Measurements from ENCODE around the gene ADCY7. TPM values are rescaled to one million over a fixed set of nuclear protein-coding genes. Genes with fewer than 3 reads are reported as not detected.

Gene ADCY7
- total RNA-seq, 2 donors from 2014 or later: 67.5 to 97.1 TPM

DNA sequence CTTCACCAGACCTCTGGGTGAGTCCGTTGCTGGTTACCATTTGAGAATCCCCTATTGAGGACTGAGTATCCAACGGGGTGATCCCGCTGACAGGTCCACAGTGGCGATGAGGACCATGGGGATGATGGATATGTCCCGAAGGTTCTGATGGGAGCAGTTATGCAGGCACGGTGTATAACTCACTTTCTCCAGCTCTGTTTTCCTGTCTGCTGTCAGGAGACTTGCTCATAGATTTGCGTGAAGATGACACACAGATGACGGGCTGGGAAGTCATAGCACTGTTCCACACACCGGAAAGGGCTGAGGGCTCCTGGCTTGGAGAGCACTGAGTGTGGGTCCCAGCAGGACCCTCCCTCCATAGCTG, 22.2 kb upstream of the ADCY7 start:
- Mint-ChIP-seq H3K9me3 (no peaks in the 10 kb centered on the region), H3K36me3 (ENCODE audit: insufficient read depth in 2 of 2) (no peaks in the 10 kb centered on the region), H3K27ac (no peak overlapping the region), H3K4me3 (no peak overlapping the region), H3K27me3 (ENCODE audit: low read depth) (no peaks in the 10 kb centered on the region), H3K4me1 (ENCODE audit: low read depth) (peaks cover 15% of the 10 kb centered on the region)
- DNase-seq (no peak), ATAC-seq (replicated peaks in 1 of 2) (no peak)

DNA sequence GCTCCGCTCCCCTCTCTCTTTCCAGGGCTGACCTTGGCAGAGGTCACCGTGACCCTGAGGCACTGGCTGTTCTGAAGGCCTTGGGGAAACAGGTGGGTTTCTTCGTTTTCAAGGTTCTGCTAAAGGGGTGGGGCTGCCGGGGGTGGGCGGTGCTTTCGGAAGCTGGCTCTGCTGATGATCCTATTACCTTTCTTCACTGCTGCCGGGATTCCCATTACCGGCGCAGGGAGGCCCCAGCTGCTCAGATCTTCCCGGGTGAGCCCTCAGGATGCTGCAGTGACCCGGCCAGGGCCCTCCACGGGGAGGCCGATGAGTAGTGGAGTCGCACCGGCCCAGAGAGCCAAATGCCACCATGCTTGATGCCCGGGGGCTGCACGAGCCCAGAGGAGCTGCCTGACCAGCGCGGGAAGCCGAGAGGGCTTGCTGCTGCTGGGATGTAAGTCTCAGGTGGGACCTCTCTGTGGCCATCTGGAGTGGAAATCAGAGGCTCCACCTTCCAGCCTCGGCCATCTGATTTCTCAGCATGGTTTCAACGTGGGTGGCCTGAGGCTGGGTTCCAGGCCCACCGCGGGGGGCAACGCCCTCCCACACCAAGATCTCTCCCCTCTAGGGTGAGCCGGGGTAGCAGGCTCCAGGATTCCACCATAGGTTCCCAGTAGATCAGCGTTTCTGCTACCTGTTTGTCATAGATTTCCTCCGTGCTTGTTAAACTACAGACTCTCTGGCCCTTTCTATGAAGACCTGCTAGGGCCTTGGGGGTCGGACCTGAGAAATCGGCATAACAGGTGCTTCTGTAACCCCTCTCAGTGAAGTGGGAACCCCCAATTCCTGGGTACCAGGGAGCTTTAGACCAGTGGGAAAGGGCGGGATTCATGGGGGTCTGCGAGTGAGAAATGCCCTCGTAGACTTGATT, 21.6 kb upstream of the ADCY7 start:
- H3K9me3 Mint-ChIP-seq: no peaks in the 10 kb centered on the region
- DNase-seq (no peak), ATAC-seq (replicated peaks in 1 of 2) (no peak)
- H3K4me1 Mint-ChIP-seq (ENCODE audit: low read depth): peaks cover 15% of the 10 kb centered on the region
- no peaks in the 10 kb centered on the region for H3K27me3 Mint-ChIP-seq (ENCODE audit: low read depth)
- no peaks in the 10 kb centered on the region for H3K36me3 Mint-ChIP-seq (ENCODE audit: insufficient read depth in 2 of 2)
- peak overlapping the region; percentile 84 for H3K27ac Mint-ChIP-seq
- peak overlapping the region; percentile 87 for H3K4me3 Mint-ChIP-seq

DNA sequence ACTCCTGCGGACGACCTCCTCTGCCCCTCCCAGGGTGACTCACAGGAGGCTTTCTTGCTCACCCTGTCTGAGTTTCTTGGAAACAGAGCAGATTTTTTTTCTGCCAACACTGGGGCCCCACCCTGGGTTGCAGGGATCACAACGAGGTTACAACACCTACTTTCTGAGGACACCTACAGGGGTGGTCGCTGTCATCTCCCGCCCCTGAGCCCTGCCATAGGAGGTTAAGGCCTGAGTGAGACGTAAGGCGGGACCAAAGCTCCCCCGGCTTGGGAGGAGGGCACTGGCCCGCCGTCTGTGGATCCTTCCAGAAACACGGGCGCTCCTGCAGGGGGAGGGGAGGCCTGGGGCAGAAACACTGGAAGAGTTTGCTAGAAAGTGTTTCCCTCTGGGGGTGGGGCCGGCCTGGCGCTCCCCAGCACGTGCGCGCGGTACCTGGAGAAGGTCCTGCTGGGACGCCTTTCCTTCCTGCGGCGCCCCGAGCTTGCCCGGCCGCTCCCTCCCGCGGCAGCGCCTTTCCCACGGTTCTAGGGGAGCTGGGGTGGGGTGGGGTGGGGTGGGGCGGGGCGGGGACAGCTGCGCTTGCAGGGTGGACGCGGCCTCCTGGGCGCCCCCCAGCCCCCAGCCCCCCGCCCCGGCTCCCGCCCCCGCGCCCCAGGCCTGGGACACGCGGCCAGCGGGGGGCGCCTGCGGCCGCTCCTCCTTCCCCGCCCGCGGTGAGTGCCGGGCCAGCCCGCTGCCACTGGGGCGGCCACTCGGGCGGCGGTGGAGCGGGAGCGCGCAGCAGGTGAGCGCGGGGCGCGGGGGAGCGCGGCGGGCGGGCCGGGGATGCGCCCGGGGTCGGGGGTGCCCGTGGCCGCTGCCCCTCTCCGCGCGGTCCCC, 20.7 kb upstream of the ADCY7 start:
- Mint-ChIP-seq H3K4me1 (ENCODE audit: low read depth) (peaks cover 15% of the 10 kb centered on the region), H3K9me3 (no peaks in the 10 kb centered on the region), H3K4me3 (peak overlapping the region; percentile 87), H3K27me3 (ENCODE audit: low read depth) (no peaks in the 10 kb centered on the region), H3K27ac (peak overlapping the region; percentile 84), H3K36me3 (ENCODE audit: insufficient read depth in 2 of 2) (no peaks in the 10 kb centered on the region)
- peak; percentile 85 to 87 for ATAC-seq (replicated peaks in 1 of 2)
- peak; percentile 78 to 80 for DNase-seq

DNA sequence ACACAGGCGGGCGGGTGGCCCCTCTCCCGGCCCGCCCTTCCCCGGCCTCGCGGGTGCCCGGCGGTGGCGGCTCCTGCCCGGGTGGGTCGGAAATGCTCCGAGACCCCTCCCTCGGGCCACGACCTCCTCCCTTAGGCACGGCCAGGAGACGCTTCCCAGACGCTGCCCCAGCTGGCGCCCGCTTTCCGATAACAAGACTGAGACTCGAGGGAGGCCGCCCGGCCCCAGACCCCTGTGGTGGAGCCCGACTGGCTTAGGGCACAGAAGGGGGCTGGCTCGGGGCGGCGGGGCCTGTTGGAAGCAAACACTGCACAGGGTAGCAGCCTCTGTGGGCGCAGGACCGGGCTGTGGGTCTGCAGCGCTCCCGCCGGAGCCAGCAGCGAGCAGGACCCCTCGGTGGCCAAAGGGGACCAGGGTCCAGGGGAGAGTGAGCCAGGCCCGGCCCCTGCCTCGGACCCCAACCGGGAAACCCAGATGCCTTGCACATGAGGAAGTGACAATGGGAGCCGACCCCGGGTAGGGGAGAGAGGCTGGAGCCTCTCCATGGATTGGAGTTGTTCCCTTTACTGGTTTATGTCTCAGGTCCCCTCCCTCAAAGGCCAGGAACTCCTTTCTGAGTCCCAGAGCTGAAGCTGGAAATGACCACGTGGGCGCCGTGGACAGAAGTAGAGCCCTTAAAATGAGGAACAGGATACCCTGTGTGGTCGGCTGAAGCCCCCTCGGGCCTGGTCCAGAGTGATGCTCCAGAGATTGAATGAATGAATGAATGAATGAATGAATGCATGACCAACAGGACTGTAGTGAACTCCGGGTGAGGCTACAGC, 19.8 kb upstream of the ADCY7 start:
- Mint-ChIP-seq H3K36me3 (ENCODE audit: insufficient read depth in 2 of 2) (no peaks in the 10 kb centered on the region), H3K27ac (peak overlapping the region; percentile 65), H3K9me3 (no peaks in the 10 kb centered on the region), H3K4me3 (peak overlapping the region; percentile 84 to 87), H3K27me3 (ENCODE audit: low read depth) (no peaks in the 10 kb centered on the region), H3K4me1 (ENCODE audit: low read depth) (peaks cover 15% of the 10 kb centered on the region)
- DNase-seq (peak; percentile 34 to 40), ATAC-seq (replicated peaks in 1 of 2) (peak; percentile 8 to 18)

DNA sequence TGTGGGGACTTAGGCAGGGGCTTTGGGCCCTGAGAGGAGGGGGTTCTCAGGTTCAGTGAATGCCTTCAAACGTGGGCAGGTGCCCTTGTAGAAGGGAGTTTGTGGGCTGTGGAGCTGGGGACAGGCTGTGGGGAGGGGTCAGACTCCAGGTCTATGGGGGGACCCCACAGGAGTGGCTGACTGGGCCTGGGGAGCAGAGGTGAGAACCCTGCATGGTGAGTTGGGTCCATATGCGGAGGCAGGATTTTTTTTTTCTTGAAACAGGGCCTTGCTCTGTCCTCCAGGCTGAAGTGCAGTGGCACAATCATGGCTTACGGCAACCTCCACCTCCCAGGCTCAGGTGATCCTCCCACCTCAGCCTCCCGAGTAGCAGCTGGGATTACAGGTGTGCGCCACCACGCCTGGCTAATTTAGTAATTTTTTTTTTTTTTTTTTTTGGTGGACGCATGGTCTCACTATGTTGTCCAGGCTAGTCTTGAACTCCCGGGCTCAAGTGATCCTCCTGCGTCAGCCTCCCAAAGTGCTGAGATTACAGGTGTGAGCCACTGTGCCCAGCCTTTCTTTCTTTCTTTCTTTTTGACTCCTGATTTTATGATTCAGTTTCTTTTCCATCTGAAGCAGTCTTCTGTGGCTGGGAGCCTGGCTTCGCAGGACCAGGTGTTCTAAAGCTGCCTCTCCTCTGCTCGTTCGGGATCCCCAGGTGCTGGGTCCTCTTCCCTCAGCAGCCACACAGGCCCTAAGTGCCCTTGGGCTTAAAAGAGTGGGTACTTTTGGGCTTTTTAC, 19.0 kb upstream of the ADCY7 start:
- Mint-ChIP-seq H3K4me1 (ENCODE audit: low read depth) (peaks cover 15% of the 10 kb centered on the region), H3K4me3 (peak overlapping the region; percentile 84 to 87), H3K27ac (peak overlapping the region; percentile 91), H3K9me3 (no peaks in the 10 kb centered on the region), H3K27me3 (ENCODE audit: low read depth) (no peaks in the 10 kb centered on the region), H3K36me3 (ENCODE audit: insufficient read depth in 2 of 2) (no peaks in the 10 kb centered on the region)
- DNase-seq: no peak
- no peak for ATAC-seq (replicated peaks in 1 of 2)

DNA sequence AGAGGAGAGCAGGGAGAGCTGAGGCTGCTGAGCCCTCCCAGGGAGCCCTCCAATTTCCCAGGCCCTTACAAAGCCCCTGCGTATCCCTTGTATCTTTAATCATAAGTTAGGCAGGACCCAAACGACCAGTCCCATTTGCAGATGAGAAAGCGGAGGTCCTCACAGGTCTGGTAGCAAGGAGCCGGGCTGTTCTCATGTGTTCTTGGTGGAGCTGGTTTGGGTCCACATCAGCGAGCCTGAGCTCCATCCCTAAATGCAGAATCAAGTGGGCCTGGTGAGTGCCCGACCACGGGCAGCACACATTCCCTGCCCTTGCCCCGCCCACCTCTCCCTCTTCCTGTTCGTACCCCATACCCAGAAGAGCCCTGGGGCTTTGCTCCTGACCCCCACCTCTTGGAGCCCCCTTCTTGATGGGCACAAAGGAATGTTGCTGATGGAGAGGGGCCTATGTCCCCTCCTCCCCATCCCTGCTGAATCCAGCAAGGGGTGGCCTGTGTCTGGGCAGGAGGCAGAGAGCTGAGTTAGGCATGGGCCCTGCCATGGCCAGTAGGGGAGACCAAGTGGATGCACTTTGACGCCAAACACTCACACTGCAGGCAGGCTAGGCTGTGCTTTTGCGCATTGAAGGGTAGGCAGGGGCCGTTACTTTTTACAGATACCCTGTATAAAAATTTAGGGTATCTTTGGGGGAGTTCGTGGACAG, 18.3 kb upstream of the ADCY7 start:
- ATAC-seq (replicated peaks in 1 of 2) (no peak), DNase-seq (no peak)
- peak overlapping the region; percentile 16 to 75 for H3K4me3 Mint-ChIP-seq
- H3K27me3 Mint-ChIP-seq (ENCODE audit: low read depth): no peaks in the 10 kb centered on the region
- H3K4me1 Mint-ChIP-seq (ENCODE audit: low read depth): peaks cover 15% of the 10 kb centered on the region
- no peaks in the 10 kb centered on the region for H3K36me3 Mint-ChIP-seq (ENCODE audit: insufficient read depth in 2 of 2)
- peak overlapping the region; percentile 91 for H3K27ac Mint-ChIP-seq
- no peaks in the 10 kb centered on the region for H3K9me3 Mint-ChIP-seq

DNA sequence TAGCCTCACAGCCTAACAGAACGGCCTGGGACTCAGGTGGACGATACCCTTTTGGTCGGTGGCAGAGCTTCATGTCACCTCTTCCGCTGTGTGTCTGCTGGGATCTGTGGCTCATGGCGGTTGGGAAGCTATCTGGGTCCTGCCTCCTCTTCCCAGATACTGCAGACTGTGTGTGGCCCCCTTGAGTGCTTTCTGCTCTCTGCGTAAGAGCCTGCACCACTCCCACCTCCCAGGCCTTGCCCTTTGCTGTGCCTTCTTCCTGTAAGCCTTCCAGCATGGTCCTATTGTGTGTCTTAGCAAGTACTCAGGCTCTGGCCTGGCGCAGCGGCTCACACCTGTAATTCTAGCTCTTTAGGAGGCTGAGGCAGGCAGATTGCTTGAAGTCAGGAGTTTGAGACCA, 17.5 kb upstream of the ADCY7 start:
- Mint-ChIP-seq H3K27me3 (ENCODE audit: low read depth) (no peaks in the 10 kb centered on the region), H3K9me3 (no peaks in the 10 kb centered on the region), H3K27ac (no peak overlapping the region), H3K4me3 (no peak overlapping the region), H3K4me1 (ENCODE audit: low read depth) (peaks cover 15% of the 10 kb centered on the region), H3K36me3 (ENCODE audit: insufficient read depth in 2 of 2) (no peaks in the 10 kb centered on the region)
- no peak for ATAC-seq (replicated peaks in 1 of 2)
- no peak for DNase-seq

DNA sequence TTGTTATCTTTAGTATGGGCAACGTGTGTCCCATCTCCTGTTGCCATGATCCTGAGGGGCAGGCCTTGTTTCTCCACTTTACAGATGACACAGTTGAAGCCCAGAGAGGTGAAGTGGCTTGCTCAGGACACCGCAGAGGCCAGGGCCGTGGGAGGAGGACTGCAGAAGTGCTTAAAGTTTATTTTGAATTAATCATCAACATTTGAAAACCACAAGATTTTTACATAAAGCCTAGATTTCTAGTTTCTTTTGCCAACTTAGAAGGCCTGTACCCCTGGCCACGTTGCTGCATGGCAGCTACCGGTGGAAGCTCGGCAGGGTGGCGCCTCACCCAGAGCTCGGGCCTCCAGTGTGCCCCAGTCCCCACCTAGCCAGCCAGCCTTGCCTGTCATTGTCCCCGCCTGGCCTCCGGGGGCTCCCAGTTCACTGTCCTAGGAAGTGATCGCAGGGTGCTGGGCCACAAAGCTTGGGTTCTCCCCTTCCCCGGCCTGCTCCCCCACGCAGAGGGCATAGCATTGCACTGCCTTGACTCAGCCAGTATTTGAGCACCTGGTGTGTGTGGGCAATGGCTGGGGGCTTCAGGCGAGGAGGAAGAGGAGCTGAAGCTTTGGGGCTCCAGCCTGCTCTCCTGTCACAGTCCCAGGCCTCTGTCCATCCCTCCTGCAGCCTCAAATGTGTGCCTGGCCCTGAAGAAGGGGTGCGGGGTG, 14.8 kb upstream of the ADCY7 start:
- ATAC-seq (replicated peaks in 1 of 2) (peak in 1 of 2 donors; percentile 47), DNase-seq (no peak)
- Mint-ChIP-seq H3K9me3 (no peaks in the 10 kb centered on the region), H3K4me1 (ENCODE audit: low read depth) (peaks cover 6% of the 10 kb centered on the region), H3K27me3 (ENCODE audit: low read depth) (no peaks in the 10 kb centered on the region), H3K36me3 (ENCODE audit: insufficient read depth in 2 of 2) (no peaks in the 10 kb centered on the region), H3K27ac (no peak overlapping the region), H3K4me3 (no peak overlapping the region)

DNA sequence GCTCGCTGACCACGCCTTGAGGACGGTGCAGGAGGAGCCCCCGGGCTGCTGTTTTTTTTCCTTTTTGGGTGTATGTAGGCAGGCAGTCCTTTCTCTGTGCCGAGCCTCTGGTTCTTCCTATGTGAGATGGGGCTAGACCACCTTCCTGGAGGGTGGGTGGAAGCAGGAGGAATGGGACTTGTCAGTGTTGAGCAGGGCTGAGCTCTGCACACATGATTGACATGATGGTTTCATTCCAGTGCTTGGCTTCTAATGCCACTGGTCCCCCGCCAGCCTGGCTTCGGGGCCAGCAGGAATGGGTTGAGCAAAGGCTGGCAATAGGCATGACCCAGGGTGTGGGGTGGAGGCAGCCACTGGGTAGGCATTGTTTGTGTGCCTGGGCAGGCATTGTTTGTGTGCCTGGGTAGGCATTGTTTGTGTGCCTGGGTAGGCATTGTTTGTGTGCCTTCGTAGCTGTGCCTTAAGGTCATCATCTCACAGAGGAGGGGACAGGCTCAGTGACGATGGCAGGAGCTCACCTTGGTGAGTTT, 14.2 kb upstream of the ADCY7 start:
- H3K27ac Mint-ChIP-seq: no peak overlapping the region
- H3K4me3 Mint-ChIP-seq: no peak overlapping the region
- no peaks in the 10 kb centered on the region for H3K27me3 Mint-ChIP-seq (ENCODE audit: low read depth)
- no peak for DNase-seq
- H3K4me1 Mint-ChIP-seq (ENCODE audit: low read depth): no peaks in the 10 kb centered on the region
- no peaks in the 10 kb centered on the region for H3K9me3 Mint-ChIP-seq
- ATAC-seq (replicated peaks in 1 of 2): no peak
- H3K36me3 Mint-ChIP-seq (ENCODE audit: insufficient read depth in 2 of 2): no peaks in the 10 kb centered on the region

DNA sequence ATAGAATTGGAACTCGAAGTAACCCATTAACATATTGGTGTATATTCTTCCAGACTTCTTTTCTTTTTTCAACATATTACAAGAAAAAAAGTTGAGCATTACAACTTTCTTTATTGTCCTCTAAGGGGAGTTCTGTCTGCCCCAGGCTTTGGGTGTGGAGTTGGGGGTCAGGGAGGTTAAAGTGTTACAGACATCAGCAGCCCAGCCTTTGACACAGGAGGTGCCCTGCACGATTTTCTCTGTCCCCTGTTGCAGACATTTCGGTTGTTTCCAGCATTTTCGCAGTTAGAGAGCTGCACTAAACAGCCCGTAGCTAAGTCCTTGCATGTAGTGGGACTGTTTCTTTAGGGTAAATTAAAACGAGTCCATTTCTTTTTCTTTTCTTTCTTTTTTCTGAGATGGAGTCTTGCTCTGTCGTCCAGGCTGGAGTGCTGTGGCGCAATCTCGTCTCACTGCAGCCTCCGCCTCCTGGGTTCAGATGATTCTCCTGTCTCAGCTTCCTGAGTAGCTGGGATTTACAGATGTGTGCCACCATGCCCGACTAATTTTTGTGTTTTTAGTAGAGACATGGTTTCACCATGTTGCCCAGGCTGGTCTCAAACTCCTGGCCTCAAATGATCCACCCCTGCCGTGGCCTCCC, 13.4 kb upstream of the ADCY7 start:
- no peak for ATAC-seq (replicated peaks in 1 of 2)
- no peak for DNase-seq
- H3K4me3 Mint-ChIP-seq: no peak overlapping the region
- H3K9me3 Mint-ChIP-seq: no peaks in the 10 kb centered on the region
- no peak overlapping the region for H3K27ac Mint-ChIP-seq
- H3K4me1 Mint-ChIP-seq (ENCODE audit: low read depth): no peaks in the 10 kb centered on the region
- no peaks in the 10 kb centered on the region for H3K27me3 Mint-ChIP-seq (ENCODE audit: low read depth)
- H3K36me3 Mint-ChIP-seq (ENCODE audit: insufficient read depth in 2 of 2): no peaks in the 10 kb centered on the region

DNA sequence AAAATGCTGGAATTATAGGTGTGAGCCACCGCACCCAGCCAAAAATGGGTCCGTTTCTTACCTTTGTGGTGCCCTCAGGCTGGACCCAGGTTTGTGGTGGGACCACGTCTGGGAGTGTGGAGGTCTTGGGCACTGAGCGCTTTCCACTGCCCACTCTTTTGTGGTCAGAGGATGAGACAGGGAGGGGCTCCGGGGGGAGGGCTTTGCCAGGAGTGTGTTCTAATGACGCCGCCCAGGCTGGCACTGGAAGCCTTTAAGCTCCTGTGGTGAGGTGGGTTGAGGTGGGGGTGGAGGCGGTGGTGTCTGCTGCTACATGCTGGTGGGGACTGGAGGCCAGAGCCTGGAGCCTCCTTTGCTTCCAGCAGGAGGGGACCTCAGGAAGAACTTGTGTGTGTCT, 12.8 kb upstream of the ADCY7 start:
- no peaks in the 10 kb centered on the region for H3K27me3 Mint-ChIP-seq (ENCODE audit: low read depth)
- no peaks in the 10 kb centered on the region for H3K4me1 Mint-ChIP-seq (ENCODE audit: low read depth)
- H3K27ac Mint-ChIP-seq: no peak overlapping the region
- H3K9me3 Mint-ChIP-seq: no peaks in the 10 kb centered on the region
- ATAC-seq (replicated peaks in 1 of 2): no peak
- H3K4me3 Mint-ChIP-seq: no peak overlapping the region
- H3K36me3 Mint-ChIP-seq (ENCODE audit: insufficient read depth in 2 of 2): no peaks in the 10 kb centered on the region
- no peak for DNase-seq
